ENCODE data around the gene TTC1.

TTC1 gene

DNA sequence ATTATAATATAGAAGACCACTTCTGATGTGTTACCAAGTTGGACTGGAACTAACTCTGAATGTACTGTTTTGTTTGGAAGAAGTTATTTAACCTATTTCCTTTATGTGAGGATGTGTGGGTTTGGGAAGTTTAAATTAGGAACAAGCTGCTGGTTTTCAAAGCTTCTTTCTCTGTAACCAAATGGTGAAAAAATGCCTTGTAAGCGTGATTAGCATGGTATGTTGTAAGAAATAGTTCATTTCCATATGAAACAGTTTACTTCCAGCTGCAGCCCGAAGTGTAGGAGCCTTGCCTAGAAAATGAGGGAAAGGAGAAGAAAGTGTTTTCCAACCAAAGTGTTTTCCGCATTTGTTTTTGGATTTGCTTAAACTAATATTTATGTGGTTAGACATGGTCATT is 36.0 kb downstream of the TTC1 start:
- H3K27me3 ChIP-seq = no peaks in the 10 kb centered on the region
- TF ChIP-seq, protein P1, sequence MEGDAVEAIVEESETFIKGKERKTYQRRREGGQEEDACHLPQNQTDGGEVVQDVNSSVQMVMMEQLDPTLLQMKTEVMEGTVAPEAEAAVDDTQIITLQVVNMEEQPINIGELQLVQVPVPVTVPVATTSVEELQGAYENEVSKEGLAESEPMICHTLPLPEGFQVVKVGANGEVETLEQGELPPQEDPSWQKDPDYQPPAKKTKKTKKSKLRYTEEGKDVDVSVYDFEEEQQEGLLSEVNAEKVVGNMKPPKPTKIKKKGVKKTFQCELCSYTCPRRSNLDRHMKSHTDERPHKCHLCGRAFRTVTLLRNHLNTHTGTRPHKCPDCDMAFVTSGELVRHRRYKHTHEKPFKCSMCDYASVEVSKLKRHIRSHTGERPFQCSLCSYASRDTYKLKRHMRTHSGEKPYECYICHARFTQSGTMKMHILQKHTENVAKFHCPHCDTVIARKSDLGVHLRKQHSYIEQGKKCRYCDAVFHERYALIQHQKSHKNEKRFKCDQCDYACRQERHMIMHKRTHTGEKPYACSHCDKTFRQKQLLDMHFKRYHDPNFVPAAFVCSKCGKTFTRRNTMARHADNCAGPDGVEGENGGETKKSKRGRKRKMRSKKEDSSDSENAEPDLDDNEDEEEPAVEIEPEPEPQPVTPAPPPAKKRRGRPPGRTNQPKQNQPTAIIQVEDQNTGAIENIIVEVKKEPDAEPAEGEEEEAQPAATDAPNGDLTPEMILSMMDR (IDR thresholded peaks at IDR 0.05; ENCODE audit: low read depth, low read length) = no peak
- H3K4me1 ChIP-seq = no peaks in the 10 kb centered on the region
- DNase-seq = no peak
- H3K9me3 ChIP-seq = no peaks in the 10 kb centered on the region
- no peak overlapping the region for H3K4me3 ChIP-seq (ENCODE audit: low read depth, low read length)
- H3K36me3 ChIP-seq = peaks cover 13% of the 10 kb centered on the region

DNA sequence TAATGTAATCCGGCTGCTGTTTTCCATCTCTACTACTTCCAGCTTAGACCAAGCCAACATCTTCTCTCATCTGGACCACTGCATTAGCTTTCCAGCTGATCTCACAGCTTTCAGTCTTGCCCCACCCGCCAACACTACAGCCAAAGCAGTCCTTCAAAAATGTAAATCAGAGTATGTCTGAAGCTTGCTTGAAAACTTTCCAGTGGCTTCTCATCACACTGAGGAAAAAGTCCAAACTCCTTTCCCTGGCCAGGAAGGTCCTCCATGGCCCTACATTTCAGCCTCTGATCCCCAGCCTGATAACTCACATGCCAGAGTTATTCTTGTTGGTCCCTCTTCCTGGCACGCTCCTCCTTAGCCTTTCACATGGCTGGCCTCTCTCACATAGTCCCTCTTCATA is 38.5 kb downstream of the TTC1 start:
- TF ChIP-seq, protein P1 (IDR thresholded peaks at IDR 0.05; ENCODE audit: low read depth, low read length) = no peak
- peaks cover 23% of the 10 kb centered on the region for H3K36me3 ChIP-seq
- H3K27me3 ChIP-seq = no peaks in the 10 kb centered on the region
- no peak overlapping the region for H3K4me3 ChIP-seq (ENCODE audit: low read depth, low read length)
- no peaks in the 10 kb centered on the region for H3K9me3 ChIP-seq
- DNase-seq = no peak
- no peaks in the 10 kb centered on the region for H3K4me1 ChIP-seq

DNA sequence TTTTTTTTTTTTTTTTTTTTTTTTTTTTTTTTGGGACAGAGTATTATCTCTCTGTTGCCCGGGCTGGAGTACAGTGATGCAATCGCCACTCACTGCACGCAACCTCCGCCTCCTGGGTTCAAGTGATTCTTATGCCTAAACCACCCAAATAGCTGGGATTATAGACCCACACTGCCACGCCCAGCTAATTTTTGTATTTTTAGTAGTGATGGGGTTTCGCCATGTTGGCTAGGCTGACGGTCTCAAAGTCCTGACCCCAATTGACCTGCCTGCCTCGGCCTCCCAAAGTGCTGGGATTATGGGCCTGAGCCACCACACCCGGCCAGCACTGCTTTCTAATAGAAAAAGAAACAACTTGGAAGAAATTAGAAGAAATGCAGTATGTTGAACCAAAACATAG is 39.2 kb downstream of the TTC1 start:
- no peak for DNase-seq

DNA sequence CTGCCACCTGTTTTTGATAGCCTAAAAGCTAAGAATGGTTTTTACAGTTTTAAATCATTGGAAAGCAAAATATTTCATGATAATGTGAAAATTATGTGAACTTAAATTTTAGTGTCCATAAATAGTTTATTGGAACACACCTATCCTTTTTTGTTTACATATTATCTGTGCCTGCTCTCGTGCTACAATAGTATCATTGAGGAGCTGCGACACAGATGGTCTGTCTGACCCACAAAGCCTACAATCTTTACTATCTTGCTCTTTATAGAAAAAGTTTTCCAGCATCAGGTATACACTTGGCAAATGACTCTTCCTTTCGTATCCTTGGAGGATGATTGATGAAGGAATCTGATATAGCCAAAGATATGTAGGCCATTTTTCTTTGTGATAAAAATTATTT is 40.2 kb downstream of the TTC1 start:
- Histone ChIP-seq H3K9me3 (no peaks in the 10 kb centered on the region), H3K4me1 (no peaks in the 10 kb centered on the region), H3K4me3 (ENCODE audit: low read depth, low read length) (no peak overlapping the region), H3K27me3 (no peaks in the 10 kb centered on the region), H3K36me3 (peaks cover 32% of the 10 kb centered on the region)
- DNase-seq = no peak
- TF ChIP-seq, protein P1 (IDR thresholded peaks at IDR 0.05; ENCODE audit: low read depth, low read length) = no peak

More for the DNA sequence above, 39.2 kb downstream of the TTC1 start:
- H3K4me3 ChIP-seq (ENCODE audit: low read depth, low read length) = no peak overlapping the region
- peaks cover 28% of the 10 kb centered on the region for H3K36me3 ChIP-seq
- no peaks in the 10 kb centered on the region for H3K4me1 ChIP-seq
- TF ChIP-seq, protein P1 (IDR thresholded peaks at IDR 0.05; ENCODE audit: low read depth, low read length) = no peak
- no peaks in the 10 kb centered on the region for H3K27me3 ChIP-seq
- no peaks in the 10 kb centered on the region for H3K9me3 ChIP-seq

DNA sequence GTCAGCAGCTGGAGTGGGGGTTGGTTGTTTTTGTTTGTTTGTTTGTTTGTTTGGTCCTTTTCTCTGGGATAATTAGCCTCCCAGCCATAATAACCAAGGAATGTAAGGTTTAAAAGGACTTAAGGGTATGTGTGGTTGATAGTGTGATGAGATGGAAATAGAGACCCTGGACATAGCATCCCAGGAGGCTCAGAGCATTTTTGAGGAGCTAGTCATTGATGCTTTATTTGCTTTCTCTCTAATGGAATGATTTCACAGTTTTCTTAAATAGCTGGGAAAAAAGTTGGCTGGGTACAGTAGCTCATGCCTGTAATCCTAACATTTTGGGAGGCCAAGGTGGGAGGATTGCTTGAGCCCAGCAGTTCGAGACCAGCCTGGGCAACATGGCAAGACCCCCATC is 45.1 kb downstream of the TTC1 start:
- H3K4me1 ChIP-seq = no peaks in the 10 kb centered on the region
- no peak for DNase-seq
- H3K4me3 ChIP-seq (ENCODE audit: low read depth, low read length) = no peak overlapping the region
- TF ChIP-seq, protein P1 (IDR thresholded peaks at IDR 0.05; ENCODE audit: low read depth, low read length) = no peak
- no peaks in the 10 kb centered on the region for H3K9me3 ChIP-seq
- H3K36me3 ChIP-seq = peaks cover 31% of the 10 kb centered on the region
- no peaks in the 10 kb centered on the region for H3K27me3 ChIP-seq

DNA sequence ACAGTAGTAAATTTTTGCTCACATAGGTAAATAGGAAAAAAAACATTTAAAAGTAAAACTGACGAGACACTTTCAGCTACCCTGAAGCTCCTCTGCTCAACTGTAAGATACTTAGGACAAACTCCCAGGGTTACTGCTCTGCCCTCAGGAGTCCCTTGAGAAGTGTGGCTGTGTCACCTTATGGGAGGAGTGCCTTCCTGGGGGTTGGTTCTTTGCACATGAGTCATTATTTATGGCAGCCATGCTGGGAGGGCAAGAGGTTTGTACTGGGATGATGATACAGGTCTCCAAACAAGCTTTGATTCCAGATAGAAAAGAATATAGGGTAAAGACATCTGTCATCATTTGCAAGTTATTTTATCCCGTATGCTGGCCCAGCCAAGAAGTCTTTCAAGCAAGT is 45.9 kb downstream of the TTC1 start:
- Histone ChIP-seq H3K36me3 (peaks cover 32% of the 10 kb centered on the region), H3K4me3 (ENCODE audit: low read depth, low read length) (no peak overlapping the region), H3K9me3 (no peaks in the 10 kb centered on the region), H3K4me1 (no peaks in the 10 kb centered on the region), H3K27me3 (no peaks in the 10 kb centered on the region)
- TF ChIP-seq, protein P1 (IDR thresholded peaks at IDR 0.05; ENCODE audit: low read depth, low read length) = no peak
- no peak for DNase-seq

Data from BE2C (cell line).